ENCODE results near the gene JAK3. TPM values are rescaled to one million over a fixed set of nuclear protein-coding genes. Genes with fewer than 3 reads are reported as not detected.
A peak's percentile ranks its signal among the peaks of the same experiment; 100 is the strongest.

JAK3 gene
- total and polyA plus RNA-seq, 2 of the 13 experiments (the other 11 are each of a cell fraction or from before 2014, with no cell fraction given), result 3.4 to 18.6 TPM

DNA sequence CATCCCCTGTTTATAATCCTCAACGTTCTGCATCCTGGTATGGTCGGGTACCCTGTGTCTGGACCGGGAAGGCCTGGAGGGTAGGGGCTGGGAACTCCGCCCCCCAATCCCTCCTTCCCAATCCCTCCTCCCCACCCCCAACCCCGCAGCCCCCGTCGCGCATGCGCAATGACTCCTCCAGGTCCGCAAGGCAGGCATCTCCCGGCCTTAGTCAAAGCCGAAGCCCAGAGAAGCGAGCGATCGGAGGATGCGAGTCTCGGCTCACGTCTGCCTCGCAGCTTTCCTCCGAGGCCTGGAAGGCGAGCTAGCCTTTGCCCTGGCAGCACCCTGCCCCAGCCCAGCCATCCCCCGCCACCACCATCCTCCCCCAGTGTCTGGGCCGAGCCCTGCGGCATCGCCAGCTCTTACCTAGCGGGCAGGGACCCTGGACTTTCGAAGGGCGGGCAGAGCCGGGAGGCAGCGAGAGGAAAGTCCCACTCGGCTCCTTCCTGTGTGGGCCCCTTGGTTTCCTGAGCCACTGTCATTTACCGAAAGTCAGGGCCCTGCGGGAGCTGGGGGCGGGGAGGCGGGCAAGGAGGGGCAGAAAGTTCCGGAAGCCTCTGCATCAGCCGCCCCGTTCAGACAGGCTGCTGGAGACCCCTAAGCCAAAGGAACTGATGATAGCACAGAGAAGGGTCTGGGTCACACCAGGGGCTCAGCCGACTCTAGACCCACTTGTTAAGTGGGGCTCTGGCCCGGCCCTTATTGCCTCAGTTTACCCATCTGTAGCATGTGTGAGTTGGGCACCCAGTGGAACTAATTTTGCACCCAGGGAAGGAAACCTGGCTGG lies at the start of gene JAK3 (continued):
- TF ChIP-seq ZMAT3 (CRISPR knock-in tag; conservative IDR thresholded peaks at IDR 0.05), result peak; percentile 70; the same call in 1 of the 2 replicates
- TF ChIP-seq, protein P1, sequence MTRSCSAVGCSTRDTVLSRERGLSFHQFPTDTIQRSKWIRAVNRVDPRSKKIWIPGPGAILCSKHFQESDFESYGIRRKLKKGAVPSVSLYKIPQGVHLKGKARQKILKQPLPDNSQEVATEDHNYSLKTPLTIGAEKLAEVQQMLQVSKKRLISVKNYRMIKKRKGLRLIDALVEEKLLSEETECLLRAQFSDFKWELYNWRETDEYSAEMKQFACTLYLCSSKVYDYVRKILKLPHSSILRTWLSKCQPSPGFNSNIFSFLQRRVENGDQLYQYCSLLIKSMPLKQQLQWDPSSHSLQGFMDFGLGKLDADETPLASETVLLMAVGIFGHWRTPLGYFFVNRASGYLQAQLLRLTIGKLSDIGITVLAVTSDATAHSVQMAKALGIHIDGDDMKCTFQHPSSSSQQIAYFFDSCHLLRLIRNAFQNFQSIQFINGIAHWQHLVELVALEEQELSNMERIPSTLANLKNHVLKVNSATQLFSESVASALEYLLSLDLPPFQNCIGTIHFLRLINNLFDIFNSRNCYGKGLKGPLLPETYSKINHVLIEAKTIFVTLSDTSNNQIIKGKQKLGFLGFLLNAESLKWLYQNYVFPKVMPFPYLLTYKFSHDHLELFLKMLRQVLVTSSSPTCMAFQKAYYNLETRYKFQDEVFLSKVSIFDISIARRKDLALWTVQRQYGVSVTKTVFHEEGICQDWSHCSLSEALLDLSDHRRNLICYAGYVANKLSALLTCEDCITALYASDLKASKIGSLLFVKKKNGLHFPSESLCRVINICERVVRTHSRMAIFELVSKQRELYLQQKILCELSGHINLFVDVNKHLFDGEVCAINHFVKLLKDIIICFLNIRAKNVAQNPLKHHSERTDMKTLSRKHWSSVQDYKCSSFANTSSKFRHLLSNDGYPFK (CRISPR knock-in tag; IDR thresholded peaks at IDR 0.05; ENCODE audit: borderline replicate concordance), result no peak
- peak; percentile 37 for TF ChIP-seq GATAD2A (CRISPR knock-in tag; IDR thresholded peaks at IDR 0.05)
- TF ChIP-seq, protein P2, sequence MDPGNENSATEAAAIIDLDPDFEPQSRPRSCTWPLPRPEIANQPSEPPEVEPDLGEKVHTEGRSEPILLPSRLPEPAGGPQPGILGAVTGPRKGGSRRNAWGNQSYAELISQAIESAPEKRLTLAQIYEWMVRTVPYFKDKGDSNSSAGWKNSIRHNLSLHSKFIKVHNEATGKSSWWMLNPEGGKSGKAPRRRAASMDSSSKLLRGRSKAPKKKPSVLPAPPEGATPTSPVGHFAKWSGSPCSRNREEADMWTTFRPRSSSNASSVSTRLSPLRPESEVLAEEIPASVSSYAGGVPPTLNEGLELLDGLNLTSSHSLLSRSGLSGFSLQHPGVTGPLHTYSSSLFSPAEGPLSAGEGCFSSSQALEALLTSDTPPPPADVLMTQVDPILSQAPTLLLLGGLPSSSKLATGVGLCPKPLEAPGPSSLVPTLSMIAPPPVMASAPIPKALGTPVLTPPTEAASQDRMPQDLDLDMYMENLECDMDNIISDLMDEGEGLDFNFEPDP (CRISPR knock-in tag; conservative IDR thresholded peaks at IDR 0.05), result 0 out of 2 replicates have a peak, but pooled peaks have one; percentile 70
- TF ChIP-seq ZSCAN21 (CRISPR knock-in tag; IDR thresholded peaks at IDR 0.05; ENCODE audit: borderline replicate concordance), result 0 out of 2 replicates have a peak, but pooled peaks have one; percentile 35
- TF ChIP-seq ZNF775 (CRISPR knock-in tag; IDR thresholded peaks at IDR 0.05; ENCODE audit: borderline replicate concordance), result no peak
- TF ChIP-seq PPARG (CRISPR knock-in tag; conservative IDR thresholded peaks at IDR 0.05), result no peak
- no peak for TF ChIP-seq ZFP62 (CRISPR knock-in tag; IDR thresholded peaks at IDR 0.05)
- no peak for TF ChIP-seq NR2F1 (CRISPR knock-in tag; IDR thresholded peaks at IDR 0.05)
- TF ChIP-seq PHF20 (CRISPR knock-in tag; IDR thresholded peaks at IDR 0.05), result peak; percentile 55; the same call in 1 of the 2 replicates
- no peak for TF ChIP-seq ZNF83 (CRISPR knock-in tag; IDR thresholded peaks at IDR 0.05; ENCODE audit: borderline replicate concordance)
- TF ChIP-seq ZFY (CRISPR knock-in tag; IDR thresholded peaks at IDR 0.05), result peak; percentile 53; the same call in 1 of the 2 replicates
- peak; percentile 50; the same call in 1 of the 2 replicates for TF ChIP-seq SP4 (CRISPR knock-in tag; IDR thresholded peaks at IDR 0.05)
- TF ChIP-seq, protein P3, sequence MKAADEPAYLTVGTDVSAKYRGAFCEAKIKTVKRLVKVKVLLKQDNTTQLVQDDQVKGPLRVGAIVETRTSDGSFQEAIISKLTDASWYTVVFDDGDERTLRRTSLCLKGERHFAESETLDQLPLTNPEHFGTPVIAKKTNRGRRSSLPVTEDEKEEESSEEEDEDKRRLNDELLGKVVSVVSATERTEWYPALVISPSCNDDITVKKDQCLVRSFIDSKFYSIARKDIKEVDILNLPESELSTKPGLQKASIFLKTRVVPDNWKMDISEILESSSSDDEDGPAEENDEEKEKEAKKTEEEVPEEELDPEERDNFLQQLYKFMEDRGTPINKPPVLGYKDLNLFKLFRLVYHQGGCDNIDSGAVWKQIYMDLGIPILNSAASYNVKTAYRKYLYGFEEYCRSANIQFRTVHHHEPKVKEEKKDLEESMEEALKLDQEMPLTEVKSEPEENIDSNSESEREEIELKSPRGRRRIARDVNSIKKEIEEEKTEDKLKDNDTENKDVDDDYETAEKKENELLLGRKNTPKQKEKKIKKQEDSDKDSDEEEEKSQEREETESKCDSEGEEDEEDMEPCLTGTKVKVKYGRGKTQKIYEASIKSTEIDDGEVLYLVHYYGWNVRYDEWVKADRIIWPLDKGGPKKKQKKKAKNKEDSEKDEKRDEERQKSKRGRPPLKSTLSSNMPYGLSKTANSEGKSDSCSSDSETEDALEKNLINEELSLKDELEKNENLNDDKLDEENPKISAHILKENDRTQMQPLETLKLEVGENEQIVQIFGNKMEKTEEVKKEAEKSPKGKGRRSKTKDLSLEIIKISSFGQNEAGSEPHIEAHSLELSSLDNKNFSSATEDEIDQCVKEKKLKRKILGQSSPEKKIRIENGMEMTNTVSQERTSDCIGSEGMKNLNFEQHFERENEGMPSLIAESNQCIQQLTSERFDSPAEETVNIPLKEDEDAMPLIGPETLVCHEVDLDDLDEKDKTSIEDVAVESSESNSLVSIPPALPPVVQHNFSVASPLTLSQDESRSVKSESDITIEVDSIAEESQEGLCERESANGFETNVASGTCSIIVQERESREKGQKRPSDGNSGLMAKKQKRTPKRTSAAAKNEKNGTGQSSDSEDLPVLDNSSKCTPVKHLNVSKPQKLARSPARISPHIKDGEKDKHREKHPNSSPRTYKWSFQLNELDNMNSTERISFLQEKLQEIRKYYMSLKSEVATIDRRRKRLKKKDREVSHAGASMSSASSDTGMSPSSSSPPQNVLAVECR (CRISPR knock-in tag; IDR thresholded peaks at IDR 0.05; ENCODE audit: borderline replicate concordance), result peak; percentile 48; the same call in 1 of the 2 replicates
- TF ChIP-seq ZNF501 (CRISPR knock-in tag; IDR thresholded peaks at IDR 0.05), result peak; percentile 53; the same call in 1 of the 2 replicates
- TF ChIP-seq, protein P4, sequence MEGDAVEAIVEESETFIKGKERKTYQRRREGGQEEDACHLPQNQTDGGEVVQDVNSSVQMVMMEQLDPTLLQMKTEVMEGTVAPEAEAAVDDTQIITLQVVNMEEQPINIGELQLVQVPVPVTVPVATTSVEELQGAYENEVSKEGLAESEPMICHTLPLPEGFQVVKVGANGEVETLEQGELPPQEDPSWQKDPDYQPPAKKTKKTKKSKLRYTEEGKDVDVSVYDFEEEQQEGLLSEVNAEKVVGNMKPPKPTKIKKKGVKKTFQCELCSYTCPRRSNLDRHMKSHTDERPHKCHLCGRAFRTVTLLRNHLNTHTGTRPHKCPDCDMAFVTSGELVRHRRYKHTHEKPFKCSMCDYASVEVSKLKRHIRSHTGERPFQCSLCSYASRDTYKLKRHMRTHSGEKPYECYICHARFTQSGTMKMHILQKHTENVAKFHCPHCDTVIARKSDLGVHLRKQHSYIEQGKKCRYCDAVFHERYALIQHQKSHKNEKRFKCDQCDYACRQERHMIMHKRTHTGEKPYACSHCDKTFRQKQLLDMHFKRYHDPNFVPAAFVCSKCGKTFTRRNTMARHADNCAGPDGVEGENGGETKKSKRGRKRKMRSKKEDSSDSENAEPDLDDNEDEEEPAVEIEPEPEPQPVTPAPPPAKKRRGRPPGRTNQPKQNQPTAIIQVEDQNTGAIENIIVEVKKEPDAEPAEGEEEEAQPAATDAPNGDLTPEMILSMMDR (CRISPR knock-in tag; IDR thresholded peaks at IDR 0.05), result peak; percentile 16; the same call in 1 of the 2 replicates
